NCI-H345 treated with DMSO at 0.1 percent for 48 hours (cell line): ENCODE measurements around the gene TBC1D9B.

Experiments used
- DNase-seq: peaks from one replicate; lab custom pipeline; 2025; ENCODE audit not compliant: unreplicated experiment; lab: John Stamatoyannopoulos, UW

TBC1D9B gene

DNA sequence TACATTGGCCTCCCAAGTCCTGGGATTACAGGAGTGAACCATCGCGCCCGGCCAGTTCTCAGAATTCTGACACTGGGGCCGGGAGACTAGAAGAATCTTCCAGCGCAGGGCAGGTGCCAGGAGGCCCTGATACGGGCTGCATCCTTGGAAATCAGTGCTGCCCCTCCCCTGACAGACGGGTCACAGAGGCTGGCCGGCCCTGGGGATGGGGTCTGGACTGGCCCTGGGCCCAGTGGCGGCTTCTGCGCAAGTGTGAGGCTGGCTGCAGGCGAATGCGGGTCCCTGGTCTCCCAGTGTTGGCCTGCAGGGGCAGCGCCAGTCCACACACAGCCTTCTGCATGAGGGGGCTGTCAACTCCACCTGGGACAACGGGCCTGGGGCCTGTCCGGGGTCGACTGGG lies 831 bp upstream of the TBC1D9B start:
- DNase-seq, result no peak

DNA sequence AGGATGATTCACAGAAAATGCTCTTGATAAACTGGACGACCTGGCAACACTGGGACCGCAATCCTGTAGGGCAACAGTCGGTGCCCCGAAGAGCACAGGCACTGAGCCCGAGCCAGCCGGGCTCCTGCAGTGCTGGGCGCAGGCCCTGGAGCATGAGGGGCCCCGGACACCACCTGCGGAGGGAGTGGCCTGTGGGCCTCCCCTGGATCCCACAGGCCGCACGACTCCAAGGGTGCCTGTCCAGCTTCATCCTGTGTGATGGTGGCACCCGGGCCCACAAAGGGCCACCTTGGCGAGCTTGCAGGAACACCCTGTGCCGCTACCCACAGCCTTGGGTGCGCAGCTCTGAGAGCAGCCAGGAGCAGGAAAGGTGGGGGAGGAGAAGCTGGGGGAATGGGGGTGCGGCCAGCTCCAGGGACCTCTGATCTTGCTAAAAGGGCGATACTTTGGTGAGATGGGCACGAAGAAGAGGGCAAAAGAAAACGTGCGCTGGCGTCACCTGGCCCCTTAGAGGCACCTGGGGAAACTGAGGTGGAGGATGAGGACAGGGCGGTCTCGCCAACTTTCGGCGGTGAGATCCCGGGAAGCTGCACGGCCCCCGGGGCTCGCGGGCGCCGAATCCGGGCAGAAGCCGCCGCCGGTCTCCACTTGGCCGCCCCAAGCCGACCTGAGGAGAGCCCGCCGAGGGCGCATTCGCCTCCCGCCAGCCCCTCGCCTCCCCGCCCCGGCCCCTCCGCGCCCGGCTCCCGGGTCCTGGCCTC lies 722 bp downstream of the TBC1D9B start:
- DNase-seq, result no peak

GRCh38 chr5:179906294-179906794 lies 1.4 kb downstream of the TBC1D9B start:
- DNase-seq, result no peak

GRCh38 chr5:179905161-179905560 lies 2.5 kb downstream of the TBC1D9B start:
- no peak for DNase-seq

DNA sequence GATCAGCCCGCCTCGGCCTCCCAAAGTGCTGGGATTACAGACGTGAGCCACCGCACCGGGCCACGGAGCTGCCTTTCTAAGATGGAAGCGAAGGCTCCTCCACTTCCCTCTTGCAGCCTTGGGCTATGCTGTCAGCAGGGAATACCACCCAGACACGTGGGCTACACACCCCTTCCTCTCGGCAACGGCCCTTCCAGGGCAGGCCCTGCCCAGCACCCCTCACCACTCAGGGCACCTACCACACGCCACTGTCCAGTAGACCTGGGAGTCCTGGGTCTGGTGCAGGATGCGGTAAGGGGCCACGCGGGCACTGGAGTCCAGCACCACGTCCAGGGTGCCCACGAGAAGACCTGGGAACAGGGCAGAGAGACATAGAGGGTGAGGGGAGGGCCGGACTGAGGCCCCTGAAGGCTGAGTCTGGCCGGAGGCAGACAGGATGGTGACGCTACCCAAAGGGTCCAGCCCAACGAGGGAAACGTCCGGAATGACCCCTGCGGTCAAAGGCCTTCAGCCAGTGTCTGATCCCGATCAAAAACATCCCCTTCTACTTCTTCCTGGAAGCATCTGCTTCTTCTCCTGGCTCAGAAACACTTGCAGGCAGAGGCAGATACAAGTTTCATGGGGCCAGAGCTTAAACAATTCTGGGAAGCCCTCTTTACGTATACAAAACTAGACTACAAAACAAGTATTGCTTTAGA lies 3.1 kb downstream of the TBC1D9B start:
- DNase-seq, result no peak

- no peak for DNase-seq
Measured at GRCh38 chr5:179902763-179903158, 4.9 kb downstream of the TBC1D9B start.

DNA sequence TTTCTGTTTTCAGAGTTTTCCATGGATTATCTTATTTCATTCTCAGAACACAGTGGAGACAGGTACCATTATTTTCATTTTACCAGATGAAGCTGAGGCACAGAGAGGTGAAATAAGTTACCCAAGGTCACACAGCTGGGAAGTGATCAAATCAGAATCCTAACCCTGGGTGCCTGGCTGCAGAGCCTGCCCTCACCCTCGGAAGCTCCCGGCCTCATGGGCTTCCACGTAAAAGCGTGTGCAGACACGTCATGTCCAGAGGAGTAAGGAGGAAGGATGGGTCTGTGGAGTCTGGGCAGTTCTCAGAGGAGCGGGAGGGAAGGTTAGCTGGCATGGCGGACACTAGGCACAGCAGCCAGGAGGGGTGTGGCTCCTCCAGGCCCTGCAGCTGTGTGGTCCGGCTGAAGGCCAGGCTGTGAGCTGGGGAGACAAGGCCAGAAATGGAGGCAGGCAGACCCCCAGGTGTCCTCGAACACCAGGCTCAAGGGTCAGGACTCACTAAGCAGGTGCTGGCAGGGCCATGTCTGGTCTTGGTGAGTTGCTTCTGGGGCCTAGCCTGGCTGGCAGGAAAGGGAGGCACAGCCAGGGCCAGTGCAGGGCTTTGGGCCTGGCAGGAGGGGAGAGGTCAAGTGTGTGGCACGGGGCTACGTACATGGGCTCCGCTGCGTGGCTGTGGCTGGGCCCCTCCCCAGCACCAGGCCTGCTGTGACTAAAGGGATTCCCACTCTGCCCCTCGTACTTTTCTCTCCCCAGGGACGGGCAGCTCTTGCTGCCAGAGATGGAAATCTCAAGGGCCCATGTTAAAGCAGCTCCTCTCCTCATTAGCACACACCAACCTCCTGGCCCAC lies 5.6 kb downstream of the TBC1D9B start:
- DNase-seq, result no peak

GRCh38 chr5:179901462-179901861 lies 6.2 kb downstream of the TBC1D9B start:
- DNase-seq, result no peak

- DNase-seq, result no peak
Measured at GRCh38 chr5:179900711-179901110, 7.0 kb downstream of the TBC1D9B start.

- DNase-seq, result no peak
Measured at GRCh38 chr5:179900206-179900605, 7.5 kb downstream of the TBC1D9B start.

- DNase-seq, result no peak
Measured at GRCh38 chr5:179895861-179896260, 11.8 kb downstream of the TBC1D9B start.

GRCh38 chr5:179893958-179894895 lies 13.5 kb downstream of the TBC1D9B start:
- DNase-seq, result no peak

- no peak for DNase-seq
Measured at GRCh38 chr5:179893076-179893957, 14.4 kb downstream of the TBC1D9B start.

GRCh38 chr5:179892255-179892654 lies 15.4 kb downstream of the TBC1D9B start:
- no peak for DNase-seq

DNA sequence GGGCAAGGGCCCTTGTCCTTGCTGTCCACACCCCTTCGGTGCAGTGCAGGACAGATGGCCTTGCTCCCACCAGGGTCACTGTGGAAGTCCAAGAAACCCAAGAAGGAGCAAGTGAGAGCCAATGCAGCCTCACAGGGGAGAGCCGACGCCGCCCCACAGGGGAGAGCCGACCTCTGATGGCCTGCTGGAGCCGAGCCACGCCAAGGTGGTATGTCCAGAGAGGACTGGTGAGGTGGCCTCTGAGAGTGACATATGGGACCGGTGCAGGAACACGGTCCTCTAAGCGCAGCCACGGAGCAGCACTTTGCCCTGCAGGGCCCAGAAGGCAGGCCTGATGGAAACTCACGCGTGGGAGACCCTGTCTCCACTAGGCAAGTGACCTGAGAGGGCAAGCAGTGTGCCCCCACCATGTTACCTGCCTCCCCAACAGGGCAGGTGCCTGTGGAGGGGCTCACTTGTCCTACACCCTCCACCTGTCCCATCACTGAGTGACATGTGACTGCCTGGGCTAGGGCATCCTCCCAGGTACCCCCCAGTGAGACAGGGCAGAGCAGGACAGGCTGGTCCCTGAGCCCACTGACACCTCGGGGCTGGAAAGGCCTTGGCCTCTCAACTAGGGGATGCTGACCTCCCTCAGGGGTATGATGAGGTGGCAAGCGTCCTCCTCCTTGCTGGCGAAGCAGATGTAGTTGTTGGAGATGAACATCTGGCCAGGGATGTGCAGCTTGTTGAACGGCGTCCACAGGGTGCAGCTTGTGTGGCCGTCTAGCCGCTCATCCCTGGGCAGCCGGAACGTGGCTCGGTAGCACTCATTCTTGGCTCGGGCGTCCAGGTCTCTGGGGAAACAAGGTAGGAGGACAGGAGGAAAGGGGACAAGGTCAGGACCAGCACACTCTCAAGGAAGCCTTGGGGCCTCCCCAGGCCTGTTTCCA lies 16.7 kb downstream of the TBC1D9B start:
- no peak for DNase-seq

GRCh38 chr5:179889885-179890284 lies 17.8 kb downstream of the TBC1D9B start:
- DNase-seq, result no peak

GRCh38 chr5:179887802-179888201 lies 19.9 kb downstream of the TBC1D9B start:
- no peak for DNase-seq

GRCh38 chr5:179887095-179887494 lies 20.6 kb downstream of the TBC1D9B start:
- DNase-seq, result no peak
